ENCODE results near the gene MED27. TPM values are rescaled to one million over a fixed set of nuclear protein-coding genes. Genes with fewer than 3 reads are reported as not detected.

MED27 gene
- total RNA-seq, 1 donor from 2014 or later: 34.5 TPM

DNA sequence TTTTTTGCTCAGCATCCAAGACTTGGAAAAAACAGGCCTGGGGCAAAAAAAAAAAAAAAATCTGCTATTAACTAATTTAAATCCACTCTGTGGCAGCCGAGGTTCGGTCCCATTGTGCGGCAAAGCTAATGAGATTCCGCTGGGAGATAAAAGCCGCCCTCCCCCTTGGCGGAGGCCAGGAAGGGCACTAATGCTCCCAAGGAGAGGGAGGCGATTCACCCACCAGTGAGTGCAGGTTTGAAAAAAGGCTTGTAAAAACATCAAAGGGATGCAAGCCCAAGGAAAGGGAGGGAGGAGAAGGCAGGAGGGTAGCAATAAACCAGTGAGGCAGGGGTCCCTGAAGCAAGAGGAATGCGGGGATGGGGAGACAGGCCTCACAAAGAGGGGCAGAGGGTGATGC lies 210.3 kb downstream of the MED27 start:
- Histone ChIP-seq H3K36me3 (ENCODE audit: control insufficient read depth, insufficient read depth, low read length) (no peaks in the 10 kb centered on the region), H3K27me3 (ENCODE audit: control insufficient read depth, insufficient read depth, low read length) (no peaks in the 10 kb centered on the region), H3K4me3 (ENCODE audit: low read depth, low read length) (no peak overlapping the region)
- no peak for TF ChIP-seq CTCF (IDR thresholded peaks at IDR 0.05; ENCODE audit: insufficient read depth, low read length, poor library complexity, severe bottlenecking)
- no peak for DNase-seq (ENCODE audit: low read depth)

- H3K27me3 ChIP-seq (ENCODE audit: control insufficient read depth, insufficient read depth, low read length): no peaks in the 10 kb centered on the region
- no peaks in the 10 kb centered on the region for H3K36me3 ChIP-seq (ENCODE audit: control insufficient read depth, insufficient read depth, low read length)
- H3K4me3 ChIP-seq (ENCODE audit: low read depth, low read length): no peak overlapping the region
- TF ChIP-seq CTCF (IDR thresholded peaks at IDR 0.05; ENCODE audit: insufficient read depth, low read length, poor library complexity, severe bottlenecking): no peak
- no peak for DNase-seq (ENCODE audit: low read depth)
Measured at GRCh38 chr9:131868766-131869165, 210.9 kb downstream of the MED27 start.

DNA sequence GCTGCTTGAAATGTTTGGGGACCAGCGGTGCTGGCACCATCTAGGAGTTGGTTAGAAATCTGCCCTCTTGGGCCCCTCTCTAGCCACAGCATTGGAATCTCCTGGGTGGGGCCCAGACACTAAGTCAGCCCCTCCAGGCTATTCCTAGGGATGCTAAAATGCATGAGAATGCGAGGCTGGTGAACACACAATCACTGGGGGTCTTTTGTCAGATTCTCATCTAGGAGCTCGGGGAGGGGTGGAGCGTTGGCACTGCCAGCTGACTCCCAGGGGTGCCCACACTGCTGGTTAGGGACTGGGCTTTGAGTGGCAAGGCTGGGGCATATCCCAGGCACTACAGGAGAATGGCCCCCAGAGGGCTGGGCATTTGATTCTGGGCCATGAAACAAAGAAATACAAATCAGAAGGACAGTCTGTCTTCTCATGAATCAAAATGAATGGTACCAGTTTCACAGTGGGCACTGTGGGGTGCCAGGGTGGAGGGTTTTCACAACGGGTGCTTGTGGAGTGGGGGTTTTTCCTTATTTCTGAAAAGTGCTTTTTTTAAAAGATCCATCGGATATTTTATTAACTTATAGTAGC lies 212.0 kb downstream of the MED27 start:
- no peak for DNase-seq (ENCODE audit: low read depth)
- no peaks in the 10 kb centered on the region for H3K27me3 ChIP-seq (ENCODE audit: control insufficient read depth, insufficient read depth, low read length)
- no peak for TF ChIP-seq CTCF (IDR thresholded peaks at IDR 0.05; ENCODE audit: insufficient read depth, low read length, poor library complexity, severe bottlenecking)

DNA sequence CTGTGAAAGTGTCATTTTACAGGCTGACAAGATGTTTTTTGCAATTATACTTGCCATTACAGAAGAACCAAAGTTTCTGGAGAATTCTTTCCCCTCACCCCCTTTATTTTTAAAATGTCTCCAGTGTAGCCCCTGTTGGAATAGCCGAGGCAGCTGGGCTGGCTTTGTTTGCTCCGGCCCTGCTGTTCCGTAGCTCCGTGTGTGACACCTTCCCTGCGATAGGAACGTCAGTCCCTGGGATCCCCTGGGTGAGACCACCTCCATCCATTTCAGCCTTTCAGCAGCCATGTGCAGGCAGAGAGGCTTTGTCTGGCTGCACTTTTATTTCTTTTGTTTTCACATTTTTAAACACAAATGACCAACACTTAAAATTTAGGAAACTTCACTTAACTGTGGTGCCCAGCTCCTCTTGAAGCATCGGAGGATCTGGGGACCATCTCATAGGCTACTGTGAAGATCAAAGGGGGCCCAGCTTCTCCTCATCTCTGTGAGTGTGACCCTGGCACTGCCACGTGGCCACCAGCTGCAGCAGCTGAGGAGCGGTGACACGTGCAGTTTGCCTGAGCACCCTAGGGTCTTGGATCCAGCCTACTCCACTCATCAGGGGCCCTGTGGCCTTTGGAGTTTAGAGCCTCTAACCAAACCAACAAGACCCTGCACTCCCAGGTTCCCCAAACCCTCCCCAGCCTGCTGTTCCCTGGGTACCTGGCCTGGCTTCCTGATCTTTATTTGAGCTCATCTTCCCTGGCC lies 214.0 kb downstream of the MED27 start:
- Histone ChIP-seq H3K36me3 (ENCODE audit: control insufficient read depth, insufficient read depth, low read length) (no peaks in the 10 kb centered on the region), H3K4me3 (ENCODE audit: low read depth, low read length) (no peak overlapping the region), H3K27me3 (ENCODE audit: control insufficient read depth, insufficient read depth, low read length) (no peaks in the 10 kb centered on the region)
- no peak for TF ChIP-seq CTCF (IDR thresholded peaks at IDR 0.05; ENCODE audit: insufficient read depth, low read length, poor library complexity, severe bottlenecking)
- no peak for DNase-seq (ENCODE audit: low read depth)

More for the DNA sequence above, 212.0 kb downstream of the MED27 start:
- no peak overlapping the region for H3K4me3 ChIP-seq (ENCODE audit: low read depth, low read length)
- H3K36me3 ChIP-seq (ENCODE audit: control insufficient read depth, insufficient read depth, low read length): no peaks in the 10 kb centered on the region

DNA sequence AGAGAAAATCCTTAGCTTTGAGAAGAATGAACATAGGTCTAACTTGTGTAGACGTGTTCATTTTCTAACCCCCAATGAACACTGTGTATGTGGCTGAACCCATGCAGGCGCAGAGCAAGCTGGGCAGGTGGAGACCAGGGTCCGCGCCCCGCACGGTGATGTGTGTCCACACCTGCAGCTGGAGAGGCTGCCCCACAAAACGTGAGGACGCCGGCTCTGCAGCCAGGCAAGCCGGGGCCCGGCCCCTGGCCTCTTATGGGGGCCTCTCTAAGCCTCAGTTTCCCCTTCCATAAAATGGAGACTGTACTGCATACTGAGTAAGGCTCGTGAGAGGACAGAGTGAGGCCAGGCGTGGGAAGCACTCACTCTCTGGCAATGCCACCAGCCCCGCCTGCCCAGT lies 215.1 kb downstream of the MED27 start:
- Histone ChIP-seq H3K4me3 (ENCODE audit: low read depth, low read length) (no peak overlapping the region), H3K27me3 (ENCODE audit: control insufficient read depth, insufficient read depth, low read length) (no peaks in the 10 kb centered on the region), H3K36me3 (ENCODE audit: control insufficient read depth, insufficient read depth, low read length) (no peaks in the 10 kb centered on the region)
- TF ChIP-seq CTCF (IDR thresholded peaks at IDR 0.05; ENCODE audit: insufficient read depth, low read length, poor library complexity, severe bottlenecking): no peak
- DNase-seq (ENCODE audit: low read depth): no peak

Measured in kidney epithelial cell (primary cell).